Epithelial cell of esophagus (primary cell): ENCODE measurements around the gene ZSWIM8.

Experiments used
- DNase-seq: peaks from one replicate; pipeline ENCODE4 v3.0.0; 2010; ENCODE audit warnings: low read depth
- H3K4me3 ChIP-seq: 2 replicates; pipeline ENCODE4 v1.5.1; 2011; ENCODE audit warnings: mild to moderate bottlenecking, low read length, control low read depth
- TF ChIP-seq, protein P1 (sequence below): IDR thresholded peaks from 2 replicates; pipeline ENCODE4 v1.5.1; 2011; ENCODE audit warnings: low read depth, mild to moderate bottlenecking, low read length, control low read depth, inconsistent platforms; ENCODE audit not compliant: insufficient read depth; ENCODE audit errors: missing control alignments

Gene ZSWIM8

DNA sequence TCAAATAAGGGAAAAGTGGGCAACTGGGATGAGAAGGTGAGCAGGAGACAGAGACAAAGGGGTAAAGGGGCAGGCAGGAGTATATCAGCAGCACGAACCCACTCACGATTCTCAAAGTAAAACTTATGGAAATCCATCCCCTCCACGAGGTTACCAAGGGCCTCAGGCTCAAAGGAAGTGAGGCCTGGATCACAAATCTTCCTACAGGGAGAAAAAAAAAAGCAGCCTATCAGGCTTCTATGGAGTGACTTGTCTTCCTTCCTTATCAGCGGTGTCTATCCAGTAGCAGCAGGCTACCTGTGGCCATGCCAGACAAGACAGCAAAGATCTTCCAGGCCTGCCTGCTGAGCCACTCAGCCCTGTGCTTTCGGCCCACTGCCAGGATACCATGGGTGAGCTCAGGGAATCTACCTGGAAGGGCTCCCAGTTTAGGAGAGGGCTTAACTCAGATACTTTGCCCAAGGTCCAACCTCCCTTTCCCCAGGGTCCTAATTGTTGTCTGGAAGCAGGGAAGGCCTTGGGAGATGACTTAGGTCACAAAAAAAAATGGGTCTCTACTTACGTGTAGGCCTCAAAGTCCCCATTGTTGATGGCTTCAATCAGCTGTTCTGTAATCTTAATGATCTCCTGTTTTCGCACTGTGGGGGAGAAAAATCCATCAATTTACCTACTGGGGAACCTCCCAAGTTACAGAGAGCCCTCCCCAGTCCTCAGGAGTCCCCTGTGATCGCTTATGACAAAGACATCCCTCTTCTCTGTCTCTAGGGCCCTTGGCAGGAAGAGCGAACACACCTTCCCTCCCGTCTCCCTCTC, 31.7 kb downstream of the ZSWIM8 start:
- H3K4me3 ChIP-seq = no peak overlapping the region
- DNase-seq = no peak
- TF ChIP-seq, protein P1, sequence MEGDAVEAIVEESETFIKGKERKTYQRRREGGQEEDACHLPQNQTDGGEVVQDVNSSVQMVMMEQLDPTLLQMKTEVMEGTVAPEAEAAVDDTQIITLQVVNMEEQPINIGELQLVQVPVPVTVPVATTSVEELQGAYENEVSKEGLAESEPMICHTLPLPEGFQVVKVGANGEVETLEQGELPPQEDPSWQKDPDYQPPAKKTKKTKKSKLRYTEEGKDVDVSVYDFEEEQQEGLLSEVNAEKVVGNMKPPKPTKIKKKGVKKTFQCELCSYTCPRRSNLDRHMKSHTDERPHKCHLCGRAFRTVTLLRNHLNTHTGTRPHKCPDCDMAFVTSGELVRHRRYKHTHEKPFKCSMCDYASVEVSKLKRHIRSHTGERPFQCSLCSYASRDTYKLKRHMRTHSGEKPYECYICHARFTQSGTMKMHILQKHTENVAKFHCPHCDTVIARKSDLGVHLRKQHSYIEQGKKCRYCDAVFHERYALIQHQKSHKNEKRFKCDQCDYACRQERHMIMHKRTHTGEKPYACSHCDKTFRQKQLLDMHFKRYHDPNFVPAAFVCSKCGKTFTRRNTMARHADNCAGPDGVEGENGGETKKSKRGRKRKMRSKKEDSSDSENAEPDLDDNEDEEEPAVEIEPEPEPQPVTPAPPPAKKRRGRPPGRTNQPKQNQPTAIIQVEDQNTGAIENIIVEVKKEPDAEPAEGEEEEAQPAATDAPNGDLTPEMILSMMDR = no peak

DNA sequence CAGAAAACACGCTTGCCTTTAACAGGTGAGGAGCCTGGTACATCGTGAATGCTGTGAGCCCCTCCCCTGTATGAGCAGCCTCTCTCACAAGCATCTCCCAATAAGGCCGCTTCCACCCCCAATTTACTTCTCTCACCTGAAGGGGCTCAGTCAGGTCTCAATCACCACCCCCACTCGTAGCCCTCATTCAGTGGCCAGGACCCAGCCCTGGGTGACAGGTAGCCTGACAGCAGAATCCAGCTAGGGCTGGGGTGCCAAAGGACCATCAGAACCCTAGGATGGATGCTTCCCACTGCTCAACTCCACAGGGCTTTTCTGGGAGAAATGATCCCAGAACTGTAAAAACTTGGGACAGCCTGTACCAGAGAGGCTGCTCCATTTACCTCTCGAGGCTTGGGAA, 32.4 kb downstream of the ZSWIM8 start:
- TF ChIP-seq, protein P1 = no peak
- DNase-seq = no peak
- H3K4me3 ChIP-seq = no peak overlapping the region

DNA sequence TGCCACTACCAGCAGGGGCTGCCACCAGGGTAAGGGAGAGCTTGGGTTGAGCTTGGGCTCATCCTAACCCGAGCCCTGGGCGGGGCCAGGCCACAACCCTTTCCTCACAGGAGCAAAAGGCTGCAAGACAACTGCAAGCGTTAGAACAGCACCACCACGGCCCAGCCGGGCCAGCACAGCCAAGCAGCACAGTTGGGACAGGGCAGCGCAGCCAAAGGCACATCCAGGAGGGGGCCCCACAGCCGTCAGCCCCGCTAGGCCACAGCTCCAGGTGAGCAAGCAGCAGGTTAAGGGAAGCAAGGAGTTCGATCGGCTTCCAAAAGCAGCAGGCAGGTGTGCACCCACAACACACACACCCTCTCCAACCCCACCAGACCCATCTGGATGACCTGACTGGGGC, 33.0 kb downstream of the ZSWIM8 start:
- TF ChIP-seq, protein P1 = no peak
- no peak for DNase-seq
- no peak overlapping the region for H3K4me3 ChIP-seq

DNA sequence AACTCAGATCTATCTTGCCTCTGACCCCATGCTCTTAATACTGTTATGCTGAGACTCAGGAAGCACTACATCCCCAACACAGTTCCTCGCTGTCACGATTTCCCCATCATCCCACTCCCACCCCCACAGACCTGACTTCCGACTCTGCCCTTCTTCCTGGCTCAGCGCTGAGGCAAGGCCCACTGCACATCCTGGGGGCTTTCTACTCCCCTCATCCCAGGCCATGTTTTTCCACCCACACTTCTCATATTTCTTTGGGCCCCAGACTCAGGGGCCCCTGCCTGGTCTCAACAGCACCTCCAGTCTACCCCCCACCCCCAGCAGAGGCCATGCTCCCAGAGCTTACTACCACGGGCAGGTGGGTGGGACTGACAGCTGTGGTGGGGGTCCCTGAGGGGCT, 33.7 kb downstream of the ZSWIM8 start:
- no peak overlapping the region for H3K4me3 ChIP-seq
- DNase-seq = no peak
- TF ChIP-seq, protein P1 = no peak

DNA sequence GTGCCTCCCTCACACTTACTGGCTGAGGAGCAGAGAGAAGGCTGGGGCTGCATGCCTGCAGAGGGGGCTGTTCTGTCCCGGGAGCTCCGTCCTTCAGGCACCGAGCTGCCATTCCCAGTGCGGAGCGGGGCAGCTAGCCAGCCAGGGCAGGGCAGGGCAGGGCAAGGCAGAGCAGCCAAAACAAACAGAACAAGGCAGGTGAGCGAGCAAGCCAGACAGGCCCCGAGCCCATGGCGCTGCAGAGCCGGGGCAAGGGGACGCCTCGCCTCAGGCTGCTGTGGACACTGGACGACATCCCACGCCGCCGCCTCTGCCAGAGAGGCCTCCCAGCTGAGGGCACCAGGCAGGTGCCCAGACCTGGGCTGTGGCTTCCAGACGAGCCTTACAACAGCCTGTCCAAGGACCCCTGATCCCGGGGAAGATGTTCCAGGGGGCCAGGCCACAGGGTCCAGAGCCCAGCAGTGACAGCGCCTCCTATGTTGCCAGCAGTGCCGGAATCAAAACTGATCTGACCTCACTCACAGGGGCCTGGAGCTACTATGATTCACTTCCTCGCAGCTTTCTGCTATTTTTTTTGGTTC, 34.2 kb downstream of the ZSWIM8 start:
- DNase-seq = peak; percentile 43
- TF ChIP-seq, protein P1 = peak; percentile 5
- no peak overlapping the region for H3K4me3 ChIP-seq

DNA sequence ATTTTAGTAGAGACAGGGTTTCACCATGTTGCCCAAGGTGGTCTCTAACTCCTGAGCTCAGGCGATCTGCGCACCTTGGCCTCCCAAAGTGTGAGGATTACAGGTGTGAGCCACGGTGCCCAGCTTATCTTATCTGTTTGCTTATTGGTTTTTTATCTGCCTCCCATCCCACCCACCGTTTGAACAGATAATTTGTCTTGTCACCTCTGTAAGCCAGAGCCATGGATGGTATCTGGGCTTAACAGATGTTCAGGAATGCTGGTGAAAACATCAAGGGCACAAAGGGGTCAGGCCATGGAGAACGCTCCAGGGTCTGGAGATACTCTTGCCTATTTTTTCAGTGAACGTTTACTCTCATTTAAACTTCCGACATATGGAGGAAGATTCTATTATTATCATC, 38.0 kb downstream of the ZSWIM8 start:
- DNase-seq = no peak
- TF ChIP-seq, protein P1 = no peak
- H3K4me3 ChIP-seq = no peak overlapping the region

DNA sequence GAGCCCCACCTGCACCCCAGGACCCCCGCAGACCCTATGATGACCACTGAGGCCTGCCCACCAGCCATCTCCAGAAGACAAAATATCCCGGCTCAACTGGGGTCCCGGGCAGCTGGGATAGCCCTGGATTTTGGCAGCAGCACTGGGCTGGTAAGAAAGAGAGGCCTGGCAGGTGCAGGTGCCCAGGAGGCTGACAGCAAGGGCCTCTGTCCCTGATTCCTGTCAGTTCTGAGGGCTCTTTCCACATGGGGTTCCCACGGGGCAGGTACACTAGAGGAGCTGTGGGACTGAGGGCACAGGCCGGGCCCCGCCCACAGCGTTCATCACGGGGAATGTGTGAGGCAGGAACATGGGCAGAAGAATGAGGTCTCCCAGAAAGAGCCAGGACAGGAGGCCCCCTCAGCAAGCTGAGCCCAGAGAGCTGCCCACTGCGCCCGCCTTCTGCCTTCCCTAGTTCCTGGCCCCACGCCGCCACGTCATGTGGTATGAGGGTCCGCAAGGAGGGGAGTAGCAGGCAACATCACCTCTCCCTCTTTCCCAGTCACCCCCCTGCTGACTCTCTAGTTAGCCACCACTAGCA, 38.8 kb downstream of the ZSWIM8 start:
- DNase-seq = no peak
- TF ChIP-seq, protein P1 = no peak
- H3K4me3 ChIP-seq = no peak overlapping the region
